ENCODE results near the gene ATF7IP.
A peak's percentile ranks its signal among the peaks of the same experiment; 100 is the strongest.

The ATF7IP gene

DNA sequence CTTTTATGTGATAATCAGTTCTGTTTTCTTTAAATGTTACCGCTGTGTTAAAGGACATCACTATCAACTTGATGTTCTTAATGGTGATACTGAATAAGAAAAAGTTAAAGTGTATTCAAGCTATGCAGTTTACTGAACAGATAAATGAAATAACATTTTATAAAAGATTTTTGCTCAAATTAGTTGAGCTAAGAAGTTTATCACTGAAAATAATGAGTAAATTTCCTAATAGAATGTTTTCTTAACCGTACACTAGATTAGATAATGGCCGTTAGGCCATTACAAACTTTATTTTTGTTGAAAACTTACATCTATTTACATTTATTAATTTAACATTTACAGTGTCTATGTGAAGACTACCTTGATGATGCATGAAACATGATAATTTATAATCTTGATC is 25.0 kb downstream of the ATF7IP start:
- H4K8ac ChIP-seq (ENCODE audit: low read depth, low read length), result no peak overlapping the region
- no peak for DNase-seq (ENCODE audit: low spot score)
- H3K4me1 ChIP-seq (ENCODE audit: control insufficient read depth in 2 of 2, insufficient read depth in 1 of 2, low read depth in 1 of 2, low read length in 2 of 2), result peaks cover 4 to 7% of the 10 kb centered on the region in 2 donors

DNA sequence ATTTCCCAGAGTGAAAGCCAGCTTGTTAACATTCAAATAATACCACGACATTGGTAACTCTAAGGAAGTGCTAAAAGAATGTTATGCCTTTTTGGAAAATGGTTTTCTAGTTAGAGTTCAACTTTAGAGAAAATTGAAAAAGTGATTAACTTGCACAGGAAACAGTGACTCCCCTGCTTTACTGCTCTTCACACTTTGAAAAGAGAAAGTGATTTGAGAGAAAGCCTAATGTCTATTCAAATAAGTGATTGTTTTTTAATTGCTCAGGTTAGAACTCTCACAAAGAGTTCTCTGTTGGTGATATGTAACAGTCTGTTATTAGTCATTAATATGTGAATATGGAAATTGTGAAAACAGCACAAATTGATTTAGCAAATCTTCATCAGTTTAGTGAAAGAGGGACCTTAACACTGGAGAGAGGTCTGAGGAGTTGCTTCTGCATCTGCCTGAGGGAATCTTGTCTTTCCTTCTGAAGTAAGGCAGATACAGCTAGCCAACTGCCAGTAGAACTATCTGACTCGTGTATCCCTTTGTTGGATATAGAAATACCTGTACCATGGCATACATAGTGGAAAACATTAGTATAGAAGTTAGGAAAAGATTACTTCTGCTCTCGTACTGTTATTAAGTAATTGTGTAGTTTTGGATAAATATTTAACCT is 25.5 kb downstream of the ATF7IP start:
- Histone ChIP-seq H3K4me1 (ENCODE audit: control insufficient read depth in 2 of 2, insufficient read depth in 1 of 2, low read depth in 1 of 2, low read length in 2 of 2) (peaks cover 4 to 7% of the 10 kb centered on the region in 2 donors), H3K23ac (ENCODE audit: low read depth, low read length, poor library complexity) (no peak overlapping the region), H3K79me1 (ENCODE audit: low read depth, low read length) (no peaks in the 10 kb centered on the region), H2AK5ac (ENCODE audit: low read depth, low read length) (no peak overlapping the region), H2BK15ac (ENCODE audit: low read length) (no peak overlapping the region), H3K36me3 (replicated peaks in 1 of 2; ENCODE audit: control insufficient read depth in 2 of 2, insufficient read depth in 2 of 2, low read length in 2 of 2) (peaks cover 0 to 38% of the 10 kb centered on the region in 2 donors), H3K27ac (replicated peaks; ENCODE audit: low read length) (no peak overlapping the region), H3K4me2 (ENCODE audit: insufficient read depth, low read length, poor library complexity, severe bottlenecking) (no peak overlapping the region), H3K4ac (ENCODE audit: low read length) (no peak overlapping the region), H2BK5ac (ENCODE audit: low read length) (no peak overlapping the region), H3K14ac (ENCODE audit: low read length) (no peak overlapping the region), H3K18ac (ENCODE audit: low read length) (no peak overlapping the region), H3K9me3 (replicated peaks in 1 of 2; ENCODE audit: control insufficient read depth in 2 of 2, insufficient read depth in 1 of 2, low read depth in 1 of 2, low read length in 2 of 2) (peaks cover 0 to 80% of the 10 kb centered on the region in 2 donors), H4K8ac (ENCODE audit: low read depth, low read length) (no peak overlapping the region), H3K27me3 (ENCODE audit: control insufficient read depth in 3 of 3, insufficient read depth in 3 of 3, low read depth in 1 of 3, low read length in 3 of 3) (no peaks in the 10 kb centered on the region), H3K4me3 (ENCODE audit: low read length in 2 of 2) (no peak overlapping the region), H3K9ac (ENCODE audit: low read depth, low read length, poor library complexity) (no peak overlapping the region), H2AFZ (ENCODE audit: low read length) (no peak overlapping the region), H4K91ac (ENCODE audit: low read depth, low read length, poor library complexity) (no peak overlapping the region), H2BK120ac (ENCODE audit: low read depth, low read length) (no peak overlapping the region), H2BK12ac (ENCODE audit: low read length) (no peak overlapping the region)
- no CpG with 5 or more reads among the region's 3 CpGs for WGBS, 2 donors (ENCODE audit: extremely low coverage in 2 of 2, insufficient read length in 2 of 2, insufficient replicate concordance in 1 of 2)
- no peak for DNase-seq (ENCODE audit: low spot score)

More for the DNA sequence above, 25.0 kb downstream of the ATF7IP start:
- Histone ChIP-seq H2BK15ac (ENCODE audit: low read length) (no peak overlapping the region), H3K9ac (ENCODE audit: low read depth, low read length, poor library complexity) (no peak overlapping the region), H3K9me3 (replicated peaks in 1 of 2; ENCODE audit: control insufficient read depth in 2 of 2, insufficient read depth in 1 of 2, low read depth in 1 of 2, low read length in 2 of 2) (peaks cover 0 to 78% of the 10 kb centered on the region in 2 donors), H2BK12ac (ENCODE audit: low read length) (no peak overlapping the region), H2BK120ac (ENCODE audit: low read depth, low read length) (no peak overlapping the region), H2AK5ac (ENCODE audit: low read depth, low read length) (no peak overlapping the region), H4K91ac (ENCODE audit: low read depth, low read length, poor library complexity) (no peak overlapping the region), H2AFZ (ENCODE audit: low read length) (no peak overlapping the region), H3K4ac (ENCODE audit: low read length) (no peak overlapping the region), H3K23ac (ENCODE audit: low read depth, low read length, poor library complexity) (no peak overlapping the region), H3K14ac (ENCODE audit: low read length) (no peak overlapping the region), H3K4me2 (ENCODE audit: insufficient read depth, low read length, poor library complexity, severe bottlenecking) (no peak overlapping the region), H3K4me3 (ENCODE audit: low read length in 2 of 2) (no peak overlapping the region), H3K27ac (replicated peaks; ENCODE audit: low read length) (no peak overlapping the region), H3K36me3 (replicated peaks in 1 of 2; ENCODE audit: control insufficient read depth in 2 of 2, insufficient read depth in 2 of 2, low read length in 2 of 2) (peaks cover 0 to 38% of the 10 kb centered on the region in 2 donors), H3K79me1 (ENCODE audit: low read depth, low read length) (no peaks in the 10 kb centered on the region), H3K27me3 (ENCODE audit: control insufficient read depth in 3 of 3, insufficient read depth in 3 of 3, low read depth in 1 of 3, low read length in 3 of 3) (no peaks in the 10 kb centered on the region), H2BK5ac (ENCODE audit: low read length) (no peak overlapping the region), H3K18ac (ENCODE audit: low read length) (no peak overlapping the region)
- WGBS, 2 donors (ENCODE audit: extremely low coverage in 2 of 2, insufficient read length in 2 of 2, insufficient replicate concordance in 1 of 2), result no CpG with 5 or more reads among the region's 3 CpGs

DNA sequence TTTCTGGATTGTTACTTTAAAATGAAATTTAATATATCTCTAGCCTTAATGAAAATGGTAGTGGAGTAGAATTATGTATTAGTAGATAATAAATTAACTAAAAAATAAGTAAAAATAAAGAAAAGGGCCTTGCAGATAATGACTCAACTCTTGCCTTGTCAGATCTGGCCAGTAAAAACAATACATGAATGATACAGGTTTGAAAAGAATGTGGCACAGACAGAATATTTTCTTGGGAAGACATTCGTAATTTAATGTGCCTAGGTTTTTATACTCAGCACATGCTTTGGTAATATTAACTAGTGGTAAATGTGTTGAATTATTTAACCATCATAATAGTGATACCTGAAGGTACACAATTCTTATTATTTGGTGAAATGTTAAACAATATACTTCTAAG is 28.3 kb downstream of the ATF7IP start:
- Histone ChIP-seq H3K4ac (ENCODE audit: low read length) (no peak overlapping the region), H2AK5ac (ENCODE audit: low read depth, low read length) (no peak overlapping the region), H3K23ac (ENCODE audit: low read depth, low read length, poor library complexity) (no peak overlapping the region), H3K18ac (ENCODE audit: low read length) (no peak overlapping the region), H3K14ac (ENCODE audit: low read length) (no peak overlapping the region), H2AFZ (ENCODE audit: low read length) (no peak overlapping the region), H3K9me3 (replicated peaks in 1 of 2; ENCODE audit: control insufficient read depth in 2 of 2, insufficient read depth in 1 of 2, low read depth in 1 of 2, low read length in 2 of 2) (peaks cover 0 to 75% of the 10 kb centered on the region in 2 donors), H3K4me1 (ENCODE audit: control insufficient read depth in 2 of 2, insufficient read depth in 1 of 2, low read depth in 1 of 2, low read length in 2 of 2) (peaks cover 4 to 7% of the 10 kb centered on the region in 2 donors), H2BK120ac (ENCODE audit: low read depth, low read length) (no peak overlapping the region), H2BK12ac (ENCODE audit: low read length) (no peak overlapping the region), H3K79me1 (ENCODE audit: low read depth, low read length) (no peaks in the 10 kb centered on the region), H3K27me3 (ENCODE audit: control insufficient read depth in 3 of 3, insufficient read depth in 3 of 3, low read depth in 1 of 3, low read length in 3 of 3) (no peaks in the 10 kb centered on the region), H3K9ac (ENCODE audit: low read depth, low read length, poor library complexity) (no peak overlapping the region), H3K27ac (replicated peaks; ENCODE audit: low read length) (no peak overlapping the region), H3K4me3 (ENCODE audit: low read length in 2 of 2) (no peak overlapping the region), H3K4me2 (ENCODE audit: insufficient read depth, low read length, poor library complexity, severe bottlenecking) (no peak overlapping the region), H4K8ac (ENCODE audit: low read depth, low read length) (no peak overlapping the region), H4K91ac (ENCODE audit: low read depth, low read length, poor library complexity) (no peak overlapping the region), H2BK5ac (ENCODE audit: low read length) (no peak overlapping the region), H3K36me3 (replicated peaks in 1 of 2; ENCODE audit: control insufficient read depth in 2 of 2, insufficient read depth in 2 of 2, low read length in 2 of 2) (peaks cover 0 to 35% of the 10 kb centered on the region in 2 donors), H2BK15ac (ENCODE audit: low read length) (no peak overlapping the region)
- no peak for DNase-seq (ENCODE audit: low spot score)
- no CpG with 5 or more reads among the region's 1 CpG for WGBS, 2 donors (ENCODE audit: extremely low coverage in 2 of 2, insufficient read length in 2 of 2, insufficient replicate concordance in 1 of 2)

DNA sequence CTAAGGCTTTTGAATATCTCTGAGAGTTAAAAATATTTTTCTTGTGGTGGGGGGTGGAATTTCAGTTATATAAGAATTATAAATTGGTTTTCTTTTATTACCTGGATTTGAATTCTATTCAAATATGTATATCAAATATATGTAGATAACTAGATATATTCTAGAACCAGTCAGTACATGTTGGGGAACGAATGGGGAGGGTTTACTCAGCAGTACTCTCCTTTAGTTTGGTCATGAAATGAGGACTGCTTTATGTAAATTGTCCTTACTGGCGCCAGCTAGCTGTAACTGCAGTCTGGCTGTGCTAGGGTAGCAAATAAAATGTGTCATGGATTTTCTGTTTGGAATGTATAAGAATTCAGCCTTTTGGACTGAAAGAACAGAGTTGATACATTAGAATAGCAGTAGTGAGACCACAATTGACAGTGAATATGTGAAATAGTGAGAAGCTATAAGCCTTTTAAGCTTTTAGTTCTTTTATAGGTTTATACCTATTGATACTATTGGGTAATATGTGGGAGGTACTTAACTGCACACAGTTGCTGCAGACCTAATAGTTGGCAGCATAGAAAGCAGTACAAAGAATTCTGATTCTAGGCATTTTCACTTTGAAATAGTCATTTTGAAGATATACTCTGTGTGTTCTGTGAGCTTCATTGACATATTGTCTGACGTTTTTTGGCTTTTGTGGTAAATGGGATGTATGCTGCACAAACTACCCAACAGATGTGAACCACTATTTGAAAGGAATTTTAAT is 29.0 kb downstream of the ATF7IP start:
- H3K4me3 ChIP-seq (ENCODE audit: low read length in 2 of 2), result no peak overlapping the region

More for the DNA sequence above, 29.0 kb downstream of the ATF7IP start:
- no peak overlapping the region for H2BK12ac ChIP-seq (ENCODE audit: low read length)
- peaks cover 0 to 76% of the 10 kb centered on the region in 2 donors for H3K9me3 ChIP-seq (replicated peaks in 1 of 2; ENCODE audit: control insufficient read depth in 2 of 2, insufficient read depth in 1 of 2, low read depth in 1 of 2, low read length in 2 of 2)
- no peak overlapping the region for H2BK5ac ChIP-seq (ENCODE audit: low read length)
- no peak overlapping the region for H2BK15ac ChIP-seq (ENCODE audit: low read length)
- no peak overlapping the region for H3K4me2 ChIP-seq (ENCODE audit: insufficient read depth, low read length, poor library complexity, severe bottlenecking)
- H3K4me1 ChIP-seq (ENCODE audit: control insufficient read depth in 2 of 2, insufficient read depth in 1 of 2, low read depth in 1 of 2, low read length in 2 of 2), result peaks cover 4 to 7% of the 10 kb centered on the region in 2 donors
- peak overlapping the region; percentile 19 for H3K27ac ChIP-seq (replicated peaks; ENCODE audit: low read length)
- no CpG with 5 or more reads among the region's 3 CpGs for WGBS, 2 donors (ENCODE audit: extremely low coverage in 2 of 2, insufficient read length in 2 of 2, insufficient replicate concordance in 1 of 2)
- no peak overlapping the region for H4K91ac ChIP-seq (ENCODE audit: low read depth, low read length, poor library complexity)
- no peak overlapping the region for H2AK5ac ChIP-seq (ENCODE audit: low read depth, low read length)
- no peaks in the 10 kb centered on the region for H3K27me3 ChIP-seq (ENCODE audit: control insufficient read depth in 3 of 3, insufficient read depth in 3 of 3, low read depth in 1 of 3, low read length in 3 of 3)
- H4K8ac ChIP-seq (ENCODE audit: low read depth, low read length), result no peak overlapping the region
- no peak overlapping the region for H3K4ac ChIP-seq (ENCODE audit: low read length)
- peaks cover 0 to 28% of the 10 kb centered on the region in 2 donors for H3K36me3 ChIP-seq (replicated peaks in 1 of 2; ENCODE audit: control insufficient read depth in 2 of 2, insufficient read depth in 2 of 2, low read length in 2 of 2)
- DNase-seq (ENCODE audit: low spot score), result peak; percentile 63
- H3K18ac ChIP-seq (ENCODE audit: low read length), result no peak overlapping the region
- H3K14ac ChIP-seq (ENCODE audit: low read length), result no peak overlapping the region
- no peak overlapping the region for H3K9ac ChIP-seq (ENCODE audit: low read depth, low read length, poor library complexity)
- no peaks in the 10 kb centered on the region for H3K79me1 ChIP-seq (ENCODE audit: low read depth, low read length)
- H2BK120ac ChIP-seq (ENCODE audit: low read depth, low read length), result no peak overlapping the region
- no peak overlapping the region for H2AFZ ChIP-seq (ENCODE audit: low read length)
- no peak overlapping the region for H3K23ac ChIP-seq (ENCODE audit: low read depth, low read length, poor library complexity)
